Cardiac fibroblast (primary cell): ENCODE data around the gene RPLP1.

Experiments used
- DNase-seq, 2 donors: peaks; one replicate each; pipeline versions ENCODE4 v3.0.0 to v3.0.0-alpha.2; 2010; ENCODE audit warnings: low read depth in 2 of 2
- H3K4me3 ChIP-seq, 2 donors: replicated peaks in 1 of 2; 1 replicate in 1 of 2; 2 replicates in 1 of 2; pipeline ENCODE4 v1.5.1; 2011; ENCODE audit warnings: low read depth in 2 of 2, low read length in 2 of 2, mild to moderate bottlenecking in 2 of 2, moderate library complexity in 1 of 2
- TF ChIP-seq, protein P1 (sequence below): IDR thresholded peaks from one replicate; pipeline ENCODE4 v1.5.1; 2011; ENCODE audit warnings: low read depth, mild to moderate bottlenecking, low read length, inconsistent platforms

RPLP1 gene

DNA sequence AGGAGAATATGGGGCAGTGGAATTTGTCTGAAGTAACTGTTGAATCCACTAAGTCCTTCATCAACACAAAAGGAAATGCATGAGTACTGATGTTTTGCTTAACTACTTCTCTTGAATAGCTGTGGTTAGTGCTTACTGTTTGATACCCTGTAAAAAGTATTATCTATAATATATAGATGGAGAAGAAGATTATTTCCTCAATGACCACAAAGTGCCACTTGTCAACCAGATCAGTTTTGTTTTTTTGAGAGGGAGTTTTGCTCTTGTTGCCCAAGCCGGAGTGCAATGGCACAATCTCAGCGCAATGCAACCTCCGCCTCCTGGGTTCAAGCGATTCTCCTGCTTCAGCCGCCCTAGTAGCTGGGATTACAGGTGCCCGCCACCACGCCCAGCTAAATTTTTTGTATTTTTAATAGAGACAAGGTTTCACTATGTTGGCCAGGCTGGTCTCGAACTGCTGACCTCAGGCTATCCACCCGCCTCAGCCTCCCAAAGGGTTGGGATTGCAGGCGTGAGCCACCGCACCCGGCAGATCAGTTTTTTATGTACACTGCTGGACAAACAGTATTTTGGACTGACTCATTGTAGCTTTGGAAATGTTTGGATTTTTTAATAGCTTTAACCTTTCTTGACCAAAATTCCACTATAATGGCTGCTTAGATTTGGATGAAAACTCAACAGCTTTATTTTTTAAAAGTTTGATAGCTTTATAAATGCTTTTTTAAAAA lies 1.5 kb upstream of the RPLP1 start:
- H3K4me3 ChIP-seq: no peak overlapping the region
- DNase-seq: no peak
- TF ChIP-seq, protein P1, sequence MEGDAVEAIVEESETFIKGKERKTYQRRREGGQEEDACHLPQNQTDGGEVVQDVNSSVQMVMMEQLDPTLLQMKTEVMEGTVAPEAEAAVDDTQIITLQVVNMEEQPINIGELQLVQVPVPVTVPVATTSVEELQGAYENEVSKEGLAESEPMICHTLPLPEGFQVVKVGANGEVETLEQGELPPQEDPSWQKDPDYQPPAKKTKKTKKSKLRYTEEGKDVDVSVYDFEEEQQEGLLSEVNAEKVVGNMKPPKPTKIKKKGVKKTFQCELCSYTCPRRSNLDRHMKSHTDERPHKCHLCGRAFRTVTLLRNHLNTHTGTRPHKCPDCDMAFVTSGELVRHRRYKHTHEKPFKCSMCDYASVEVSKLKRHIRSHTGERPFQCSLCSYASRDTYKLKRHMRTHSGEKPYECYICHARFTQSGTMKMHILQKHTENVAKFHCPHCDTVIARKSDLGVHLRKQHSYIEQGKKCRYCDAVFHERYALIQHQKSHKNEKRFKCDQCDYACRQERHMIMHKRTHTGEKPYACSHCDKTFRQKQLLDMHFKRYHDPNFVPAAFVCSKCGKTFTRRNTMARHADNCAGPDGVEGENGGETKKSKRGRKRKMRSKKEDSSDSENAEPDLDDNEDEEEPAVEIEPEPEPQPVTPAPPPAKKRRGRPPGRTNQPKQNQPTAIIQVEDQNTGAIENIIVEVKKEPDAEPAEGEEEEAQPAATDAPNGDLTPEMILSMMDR: no peak

DNA sequence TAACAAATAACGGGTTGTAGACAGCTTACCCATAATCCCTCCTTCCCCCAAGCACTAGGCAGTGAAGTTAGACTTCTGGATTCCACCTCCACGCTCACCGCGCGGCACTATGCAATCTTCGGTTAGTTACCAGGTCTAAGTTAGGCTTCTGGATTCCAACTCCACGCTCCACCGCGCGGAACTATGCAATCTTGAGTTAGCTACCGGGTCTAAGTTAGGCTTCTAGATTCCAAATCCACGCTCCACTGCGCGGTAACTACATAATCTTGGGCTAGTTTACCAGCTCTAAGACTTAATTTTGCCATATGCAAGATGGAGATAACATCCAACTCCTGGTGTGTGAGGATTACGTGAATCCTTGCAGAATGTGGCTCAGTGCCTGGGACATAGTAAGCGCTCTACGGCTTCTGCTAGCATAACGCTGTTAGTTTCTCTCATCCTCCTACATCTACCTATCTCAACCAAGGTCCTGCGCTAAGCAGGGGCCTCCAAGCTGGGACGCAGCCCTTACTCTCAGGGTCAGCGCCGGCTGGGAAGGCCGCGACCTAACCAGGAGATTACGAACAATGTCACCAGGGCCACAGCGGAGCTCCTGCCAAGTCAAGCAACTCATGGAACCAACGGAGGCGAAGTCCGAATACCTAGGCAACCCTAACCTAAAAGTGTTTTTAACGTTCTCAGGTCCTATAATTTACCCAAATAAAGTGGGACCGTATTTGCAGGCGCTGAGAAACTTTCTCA lies 497 bp upstream of the RPLP1 start:
- TF ChIP-seq, protein P1: no peak
- peak; percentile 64 to 65 for DNase-seq
- H3K4me3 ChIP-seq: peak overlapping the region; percentile 93

DNA sequence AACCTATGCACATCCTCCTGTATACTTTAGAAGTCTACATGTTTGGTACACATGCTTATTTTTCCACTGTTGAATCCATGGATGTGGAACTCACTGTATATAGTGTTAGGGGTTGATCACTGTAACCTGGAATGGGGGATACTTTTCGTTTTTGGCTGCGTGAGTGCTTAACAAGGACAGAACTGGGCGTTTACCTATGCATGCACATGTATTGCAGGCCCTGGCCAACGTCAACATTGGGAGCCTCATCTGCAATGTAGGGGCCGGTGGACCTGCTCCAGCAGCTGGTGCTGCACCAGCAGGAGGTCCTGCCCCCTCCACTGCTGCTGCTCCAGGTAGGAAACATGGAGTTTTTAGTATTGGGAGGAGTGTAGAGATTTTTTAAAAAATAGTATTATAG lies 2.3 kb downstream of the RPLP1 start:
- peak overlapping the region in 1 of 2 donors; percentile 93 for H3K4me3 ChIP-seq
- no peak for DNase-seq
- TF ChIP-seq, protein P1: no peak

DNA sequence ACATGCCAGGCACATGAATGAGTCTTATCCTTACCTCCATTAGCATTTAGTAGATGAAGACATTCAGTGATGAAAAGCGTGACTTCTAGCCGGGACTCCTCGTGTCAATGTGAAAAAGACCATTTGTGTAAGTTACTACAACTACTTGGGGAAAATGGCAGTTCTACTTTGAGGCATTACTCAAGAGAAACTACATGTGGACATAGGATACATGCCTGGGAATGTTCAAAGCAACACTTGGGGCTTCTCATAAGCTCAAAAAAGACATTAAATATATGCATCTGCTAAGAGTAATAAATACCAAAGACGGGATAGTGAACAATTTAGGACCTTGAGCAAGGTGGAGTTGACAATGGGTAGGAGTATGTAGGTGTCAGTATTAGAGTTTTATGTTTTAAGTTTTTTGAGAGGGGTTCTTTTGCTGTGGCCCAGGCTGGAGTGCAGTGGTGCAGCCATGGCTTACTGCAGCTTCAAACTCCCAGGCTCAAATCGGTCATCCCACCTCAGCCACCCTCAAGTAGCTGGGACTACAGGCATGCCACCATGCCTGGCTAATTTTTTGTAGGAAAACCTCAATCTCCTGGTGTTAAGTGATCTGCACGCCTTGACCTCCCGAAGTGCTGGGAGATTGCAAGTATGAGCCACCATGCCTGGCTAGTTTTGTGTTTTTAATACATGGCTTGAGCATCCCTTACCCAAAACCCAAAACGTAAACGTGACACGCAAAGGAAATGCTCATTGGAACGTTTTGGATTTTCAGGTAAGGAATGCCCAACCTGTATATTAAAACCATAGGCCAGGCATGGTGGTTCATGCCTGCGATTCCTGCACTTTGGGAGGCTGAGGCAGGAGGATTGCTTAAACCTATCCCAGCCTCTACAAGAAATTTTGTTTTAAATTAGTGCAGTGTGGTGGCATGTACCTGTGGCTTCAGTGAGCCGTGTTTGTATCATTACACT lies 3.9 kb downstream of the RPLP1 start:
- DNase-seq: no peak
- TF ChIP-seq, protein P1: no peak
- H3K4me3 ChIP-seq: no peak overlapping the region

DNA sequence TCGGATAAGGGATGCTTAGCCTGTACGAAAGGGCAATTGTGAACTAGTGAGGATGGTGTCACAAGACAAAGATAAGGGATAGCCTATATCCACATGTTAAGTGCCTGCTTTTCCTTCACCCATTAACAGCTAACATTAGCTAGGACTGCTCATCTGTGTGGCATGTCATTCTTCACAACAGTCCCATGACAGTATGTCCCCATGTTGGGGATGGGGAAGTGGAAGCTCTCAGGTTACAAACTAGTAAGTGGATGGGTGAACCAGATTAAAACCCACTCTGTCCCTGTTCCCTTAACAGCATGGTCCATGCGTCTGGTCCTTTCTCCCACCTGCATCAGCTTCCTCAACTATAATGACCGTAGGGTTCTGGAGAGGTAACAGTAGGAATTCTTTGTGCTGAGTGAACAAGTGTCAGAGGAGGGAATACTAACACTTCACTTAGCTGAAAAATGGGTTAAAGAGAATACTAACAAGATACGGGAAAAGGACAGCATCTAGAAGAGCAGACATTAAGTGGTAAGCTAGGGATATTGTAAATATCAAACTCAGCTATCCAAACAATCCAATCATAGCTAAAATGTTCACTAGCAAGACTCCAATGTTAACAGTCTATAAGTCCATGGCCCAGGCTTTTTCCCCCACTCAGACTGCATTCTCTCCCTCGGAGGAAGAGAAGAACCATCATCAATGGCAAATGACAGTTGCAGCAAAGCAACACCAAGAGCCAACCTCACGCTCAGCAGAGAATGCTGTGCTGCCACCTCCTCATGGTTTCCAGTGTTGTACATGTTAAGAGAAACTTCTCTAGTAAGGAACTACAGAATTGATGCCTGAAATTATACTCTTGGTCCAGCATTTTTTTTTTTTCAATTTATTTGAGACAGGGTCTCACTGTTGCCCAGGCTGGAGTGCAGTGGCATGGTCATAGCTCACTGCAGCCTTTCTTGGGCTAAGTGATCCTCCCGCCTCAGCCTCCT lies 5.0 kb downstream of the RPLP1 start:
- TF ChIP-seq, protein P1: no peak
- no peak overlapping the region for H3K4me3 ChIP-seq
- DNase-seq: no peak

DNA sequence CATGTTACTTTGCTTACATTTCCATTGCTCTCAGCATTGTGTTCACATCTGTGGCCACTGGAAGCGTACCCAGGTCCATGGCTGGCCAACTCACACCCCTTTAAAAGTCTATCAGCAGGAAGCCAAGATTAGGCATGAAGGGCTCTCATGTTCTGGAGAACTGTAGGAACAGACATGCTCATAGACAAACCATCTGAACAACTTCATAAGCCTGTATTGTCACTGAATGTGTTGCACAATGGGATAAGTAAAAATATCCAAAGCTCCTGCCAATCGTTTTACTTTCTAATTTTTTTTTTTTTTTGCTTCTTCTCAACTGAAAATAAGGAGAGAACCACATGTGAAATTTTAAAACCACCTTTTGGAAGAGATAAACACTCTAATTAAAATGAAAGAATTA lies 6.4 kb downstream of the RPLP1 start:
- TF ChIP-seq, protein P1: no peak
- no peak for DNase-seq
- H3K4me3 ChIP-seq: no peak overlapping the region
